GM12878 (cell line): ENCODE measurements around the gene HACD3. TPM values are rescaled to one million over a fixed set of nuclear protein-coding genes. Genes with fewer than 3 reads are reported as not detected.

ENCODE experiments used
- ATF7 ChIP-seq: fragments of 450-650 bp; IDR thresholded peaks from 2 replicates; pipeline ENCODE4 v1.6.1; 2016; ENCODE audit warnings: low read depth, mild to moderate bottlenecking
- CREM ChIP-seq: IDR thresholded peaks from 2 replicates; pipeline ENCODE4 v1.6.1; 2014; ENCODE audit warnings: antibody characterized with exemption, low read depth
- DPF2 ChIP-seq: fragments of 450-650 bp; IDR thresholded peaks from 2 replicates; pipeline ENCODE4 v1.6.1; 2017; ENCODE audit warnings: mild to moderate bottlenecking
- FOXK2 ChIP-seq: fragments of 450-650 bp; IDR thresholded peaks from 2 replicates; pipeline ENCODE4 v1.6.1; 2017; ENCODE audit warnings: mild to moderate bottlenecking, moderate library complexity
- IRF3 ChIP-seq: fragments of 450-650 bp; IDR thresholded peaks from 2 replicates; pipeline ENCODE4 v1.6.1; 2014; ENCODE audit warnings: mild to moderate bottlenecking
- KLF5 ChIP-seq: fragments of 450-650 bp; IDR thresholded peaks from 2 replicates; pipeline ENCODE4 v1.6.1; 2014; ENCODE audit warnings: mild to moderate bottlenecking; ENCODE audit not compliant: partially characterized antibody
- MEF2A ChIP-seq: IDR thresholded peaks from 2 replicates; pipeline ENCODE4 v1.6.1; 2011; ENCODE audit warnings: low read depth, mild to moderate bottlenecking, low read length, moderate library complexity; ENCODE audit not compliant: insufficient read depth
- MEF2B ChIP-seq: fragments of 450-650 bp; IDR thresholded peaks from 2 replicates; pipeline ENCODE4 v1.6.1; 2018; ENCODE audit warnings: mild to moderate bottlenecking, moderate library complexity; ENCODE audit not compliant: partially characterized antibody, poor library complexity, severe bottlenecking
- PAX5 ChIP-seq: IDR thresholded peaks from 2 replicates; pipeline ENCODE4 v1.6.1; 2011; ENCODE audit warnings: low read depth, low read length, borderline replicate concordance
- RAD21 ChIP-seq: IDR thresholded peaks from 2 replicates; pipeline ENCODE4 v1.6.1; 2011; ENCODE audit warnings: mild to moderate bottlenecking, low read depth, low read length, moderate library complexity; ENCODE audit not compliant: insufficient read depth
- RB1 ChIP-seq: fragments of 450-650 bp; formaldehyde crosslinking; IDR thresholded peaks from 2 replicates; pipeline ENCODE4 v1.6.1; 2017; ENCODE audit warnings: mild to moderate bottlenecking, borderline replicate concordance
- RELA ChIP-seq: fragments of 450-650 bp; IDR thresholded peaks from 2 replicates; pipeline ENCODE4 v1.8.0; 2014; ENCODE audit warnings: borderline replicate concordance; ENCODE audit not compliant: partially characterized antibody
- SMAD1 ChIP-seq: fragments of 450-650 bp; IDR thresholded peaks from 2 replicates; pipeline ENCODE4 v1.6.1; 2018; ENCODE audit warnings: mild to moderate bottlenecking, low read depth; ENCODE audit not compliant: partially characterized antibody
- SREBF1 ChIP-seq: IDR thresholded peaks from 2 replicates; pipeline ENCODE4 v1.6.1; 2012; ENCODE audit warnings: mild to moderate bottlenecking, low read length
- TAF1 ChIP-seq: IDR thresholded peaks from 2 replicates; pipeline ENCODE4 v1.6.1; 2011; ENCODE audit warnings: mild to moderate bottlenecking, low read depth, low read length, borderline replicate concordance
- TBL1XR1 ChIP-seq: IDR thresholded peaks from 2 replicates; pipeline ENCODE4 v1.6.1; 2012; ENCODE audit warnings: low read depth, low read length, improper control_type of control experiment
- TCF3 ChIP-seq: IDR thresholded peaks from 2 replicates; pipeline ENCODE4 v1.6.1; 2012; ENCODE audit warnings: low read depth, mild to moderate bottlenecking, low read length, borderline replicate concordance; ENCODE audit not compliant: insufficient read depth
- ZNF592 ChIP-seq: fragments of 450-650 bp; IDR thresholded peaks from 2 replicates; pipeline ENCODE4 v1.6.1; 2017; ENCODE audit warnings: mild to moderate bottlenecking, moderate library complexity
- polyA plus RNA-seq, 11 experiments: library from polyadenylated mRNA; depleted of rRNA in 4 of 11; unstranded in 6 of 11; stranded (reverse) in 5 of 11; fragments of >200 nt; fragmentation: Nextera tagmentation in 4 of 11; fragmentation: Illumina TruSeq in 1 of 11; extraction: Ambion mirVana in 4 of 11; extraction: Trizol in 1 of 11; gene quantifications; 1 replicate in 1 of 11; 2 replicates in 10 of 11; pipeline versions ENCODE4 v1.2.1 to v1.2.3, GENCODE V29; 2011 to 2016; ENCODE audit warnings: inconsistent platforms in 2 of 11, missing spikeins in 2 of 11, low read depth in 1 of 11
- total RNA-seq, 4 experiments: library from RNA; depleted of rRNA in 3 of 4; stranded (reverse); fragments of >200 nt in 3 of 4; fragmentation: Illumina TruSeq in 1 of 4; extraction: Trizol in 1 of 4; gene quantifications; 2 replicates each; pipeline versions ENCODE4 v1.2.1 to v1.2.3, GENCODE V29; 2013 to 2021
- TF ChIP-seq, protein P1 (sequence below): fragments of 450-650 bp; IDR thresholded peaks from 2 replicates; pipeline ENCODE4 v1.6.1; 2018; ENCODE audit warnings: borderline replicate concordance, mild to moderate bottlenecking; ENCODE audit not compliant: partially characterized antibody
- TF ChIP-seq, protein P2 (sequence below): fragments of 150-350 bp; IDR thresholded peaks from 2 replicates; pipeline ENCODE4 v1.6.1; 2014; ENCODE audit warnings: mild to moderate bottlenecking, low read depth, low read length

Gene HACD3
- total and polyA plus RNA-seq, 10 of the 15 experiments (the other 5 are each of a cell fraction or from before 2014, with no cell fraction given): 25.9 to 75.8 (median 48.3) TPM

GRCh38 chr15:65610871-65611718 lies 80.8 kb downstream of the HACD3 start, which contains the start of gene INTS14 (continued):
- TF ChIP-seq TAF1: peak; percentile 90; the same call in 1 of the 2 replicates
- TF ChIP-seq, protein P1, sequence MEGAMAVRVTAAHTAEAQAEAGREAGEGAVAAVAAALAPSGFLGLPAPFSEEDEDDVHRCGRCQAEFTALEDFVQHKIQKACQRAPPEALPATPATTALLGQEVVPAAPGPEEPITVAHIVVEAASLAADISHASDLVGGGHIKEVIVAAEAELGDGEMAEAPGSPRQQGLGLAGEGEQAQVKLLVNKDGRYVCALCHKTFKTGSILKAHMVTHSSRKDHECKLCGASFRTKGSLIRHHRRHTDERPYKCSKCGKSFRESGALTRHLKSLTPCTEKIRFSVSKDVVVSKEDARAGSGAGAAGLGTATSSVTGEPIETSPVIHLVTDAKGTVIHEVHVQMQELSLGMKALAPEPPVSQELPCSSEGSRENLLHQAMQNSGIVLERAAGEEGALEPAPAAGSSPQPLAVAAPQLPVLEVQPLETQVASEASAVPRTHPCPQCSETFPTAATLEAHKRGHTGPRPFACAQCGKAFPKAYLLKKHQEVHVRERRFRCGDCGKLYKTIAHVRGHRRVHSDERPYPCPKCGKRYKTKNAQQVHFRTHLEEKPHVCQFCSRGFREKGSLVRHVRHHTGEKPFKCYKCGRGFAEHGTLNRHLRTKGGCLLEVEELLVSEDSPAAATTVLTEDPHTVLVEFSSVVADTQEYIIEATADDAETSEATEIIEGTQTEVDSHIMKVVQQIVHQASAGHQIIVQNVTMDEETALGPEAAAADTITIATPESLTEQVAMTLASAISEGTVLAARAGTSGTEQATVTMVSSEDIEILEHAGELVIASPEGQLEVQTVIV: peak; percentile 62
- TF ChIP-seq TCF3: peak; percentile 37; the same call in 1 of the 2 replicates
- peak; percentile 41; the same call in 1 of the 2 replicates for TF ChIP-seq RAD21
- peak; percentile 34 for TF ChIP-seq ATF7
- TF ChIP-seq RB1: peak; percentile 97
- 0 out of 2 replicates have a peak, but pooled peaks have one; percentile 27 for TF ChIP-seq SREBF1
- TF ChIP-seq MEF2B: peak; percentile 53
- TF ChIP-seq ZNF592: peak; percentile 82; the same call in 1 of the 2 replicates
- 0 out of 2 replicates have a peak, but pooled peaks have one; percentile 26 for TF ChIP-seq IRF3
- peak; percentile 71 for TF ChIP-seq DPF2
- peak; percentile 50 for TF ChIP-seq SMAD1
- peak; percentile 64 for TF ChIP-seq KLF5
- TF ChIP-seq CREM: peak; percentile 86
- TF ChIP-seq RELA: peak; percentile 90
- no peak for TF ChIP-seq PAX5
- TF ChIP-seq FOXK2: peak; percentile 76
- TF ChIP-seq TBL1XR1: peak; percentile 80
- peak; percentile 66; the same call in 1 of the 2 replicates for TF ChIP-seq MEF2A
- TF ChIP-seq, protein P2, sequence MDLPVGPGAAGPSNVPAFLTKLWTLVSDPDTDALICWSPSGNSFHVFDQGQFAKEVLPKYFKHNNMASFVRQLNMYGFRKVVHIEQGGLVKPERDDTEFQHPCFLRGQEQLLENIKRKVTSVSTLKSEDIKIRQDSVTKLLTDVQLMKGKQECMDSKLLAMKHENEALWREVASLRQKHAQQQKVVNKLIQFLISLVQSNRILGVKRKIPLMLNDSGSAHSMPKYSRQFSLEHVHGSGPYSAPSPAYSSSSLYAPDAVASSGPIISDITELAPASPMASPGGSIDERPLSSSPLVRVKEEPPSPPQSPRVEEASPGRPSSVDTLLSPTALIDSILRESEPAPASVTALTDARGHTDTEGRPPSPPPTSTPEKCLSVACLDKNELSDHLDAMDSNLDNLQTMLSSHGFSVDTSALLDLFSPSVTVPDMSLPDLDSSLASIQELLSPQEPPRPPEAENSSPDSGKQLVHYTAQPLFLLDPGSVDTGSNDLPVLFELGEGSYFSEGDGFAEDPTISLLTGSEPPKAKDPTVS: peak; percentile 63; the same call in 1 of the 2 replicates
